Adipocyte (in vitro differentiated cells): Measurements from ENCODE around the gene PIAS4.
A peak's percentile ranks its signal among the peaks of the same experiment; 100 is the strongest.
"Not testable (repeated sequence)": the region's sequence is repeated elsewhere in the genome, so short reads cannot be mapped to it uniquely, and the experiment has no call there.

Source experiments
- DNase-seq: peaks from one replicate; pipeline ENCODE4 v3.0.0-alpha.2; 2015; ENCODE audit warnings: low read depth
- H3K27me3 ChIP-seq: replicated peaks from 2 replicates; pipeline ENCODE4 v1.7.0; 2013; ENCODE audit warnings: mild to moderate bottlenecking, low read length, moderate library complexity; ENCODE audit not compliant: control insufficient read depth, insufficient read depth
- H3K36me3 ChIP-seq: 2 replicates; pipeline ENCODE4 v1.7.0; 2013; ENCODE audit warnings: low read length, mild to moderate bottlenecking, moderate library complexity; ENCODE audit not compliant: control insufficient read depth, insufficient read depth, severe bottlenecking
- H3K4me1 ChIP-seq: 2 replicates; pipeline ENCODE4 v1.7.0; 2013; ENCODE audit warnings: mild to moderate bottlenecking, low read length, moderate library complexity; ENCODE audit not compliant: control insufficient read depth, insufficient read depth
- H3K4me3 ChIP-seq: 2 replicates; pipeline ENCODE4 v1.7.0; 2013; ENCODE audit warnings: mild to moderate bottlenecking, low read length, moderate library complexity
- H3K9ac ChIP-seq: 2 replicates; pipeline ENCODE4 v1.7.0; 2013; ENCODE audit warnings: mild to moderate bottlenecking, low read length, moderate library complexity
- H3K9me3 ChIP-seq: 2 replicates; pipeline ENCODE4 v1.7.0; 2013; ENCODE audit warnings: mild to moderate bottlenecking, low read length, moderate library complexity; ENCODE audit not compliant: control insufficient read depth

PIAS4 gene

DNA sequence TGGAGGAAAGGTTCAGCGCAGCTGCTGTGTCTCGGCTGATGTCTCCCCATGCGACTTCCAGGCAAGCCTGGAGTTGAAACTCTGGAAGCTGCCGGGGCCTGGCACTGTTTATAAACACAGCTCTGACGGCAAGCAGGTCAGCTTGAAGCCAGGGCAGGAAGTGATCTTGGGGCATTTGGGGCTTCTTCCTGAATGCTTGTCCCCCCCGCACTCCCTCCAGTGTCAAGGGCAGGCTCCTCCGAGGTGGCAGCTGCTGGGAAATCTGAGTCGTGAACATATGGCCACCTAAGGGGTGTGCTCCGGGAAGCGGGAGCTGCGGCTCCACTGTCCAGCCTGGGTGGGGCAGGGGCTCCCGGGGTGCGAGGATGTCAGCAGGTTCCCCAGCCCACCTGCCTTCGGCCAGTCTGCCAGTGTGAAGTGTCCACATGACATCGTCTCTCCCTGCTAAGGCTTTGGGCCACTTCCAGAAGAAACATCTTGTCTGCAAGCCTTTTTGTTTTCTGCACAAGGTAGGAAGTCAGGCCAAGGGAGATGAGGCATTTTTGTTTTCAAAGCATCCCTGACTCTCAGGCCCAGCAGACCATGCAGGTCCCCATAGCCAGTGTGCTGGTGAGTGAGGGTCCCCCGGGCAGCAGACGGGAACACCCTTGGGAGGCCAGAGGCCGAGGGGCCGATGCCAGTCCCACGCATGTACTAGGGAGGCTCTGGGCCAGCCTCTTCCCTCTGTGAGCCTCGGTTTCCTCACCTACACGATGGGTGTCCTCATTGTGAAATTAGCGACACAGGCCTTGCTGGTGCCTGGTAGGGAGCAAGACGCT is 2.7 kb downstream of the PIAS4 start:
- peaks cover 27% of the 10 kb centered on the region for H3K36me3 ChIP-seq
- H3K4me3 ChIP-seq = peak overlapping the region; percentile 10
- no peaks in the 10 kb centered on the region for H3K9me3 ChIP-seq
- peak overlapping the region; percentile 32 for H3K9ac ChIP-seq
- no peak for DNase-seq
- peaks cover 26% of the 10 kb centered on the region for H3K4me1 ChIP-seq
- H3K27me3 ChIP-seq = no peaks in the 10 kb centered on the region

DNA sequence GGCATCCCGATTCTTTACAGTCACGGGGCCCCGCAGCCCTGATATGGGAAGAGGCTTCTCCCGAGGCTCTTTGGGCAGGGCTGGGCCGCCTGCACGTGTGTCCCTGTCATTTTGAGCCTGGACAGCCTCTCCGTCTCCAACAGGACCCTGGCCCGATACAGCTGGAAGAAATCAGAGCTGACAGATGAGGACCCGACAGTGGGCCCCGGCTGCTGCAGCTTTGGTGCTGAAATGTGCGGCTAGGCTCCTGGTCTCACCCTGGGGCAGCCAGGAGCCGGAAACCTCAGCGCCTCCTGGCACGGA is 3.2 kb downstream of the PIAS4 start:
- Histone ChIP-seq H3K9me3 (no peaks in the 10 kb centered on the region), H3K4me3 (no peak overlapping the region), H3K9ac (no peak overlapping the region), H3K4me1 (peaks cover 26% of the 10 kb centered on the region), H3K27me3 (no peaks in the 10 kb centered on the region), H3K36me3 (peaks cover 27% of the 10 kb centered on the region)
- DNase-seq = no peak

DNA sequence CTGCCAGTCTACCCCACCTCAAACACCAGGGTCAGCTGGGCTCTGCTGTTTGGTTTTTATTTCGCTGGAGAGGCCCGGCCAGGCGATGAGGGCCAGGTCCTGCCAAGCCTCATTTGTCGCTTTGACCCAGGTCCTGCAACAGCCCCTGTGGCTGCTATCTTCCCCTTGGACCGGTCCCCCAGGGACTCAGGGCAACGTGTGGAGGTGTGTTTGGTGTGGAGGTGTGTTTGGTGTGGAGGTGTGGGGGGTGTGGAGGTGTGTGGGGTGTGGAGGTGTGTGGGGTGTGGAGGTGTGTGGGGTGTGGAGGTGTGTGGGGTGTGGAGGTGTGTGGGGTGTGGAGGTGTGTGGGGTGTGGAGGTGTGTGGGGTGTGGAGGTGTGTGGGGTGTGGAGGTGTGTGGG is 3.9 kb downstream of the PIAS4 start:
- Histone ChIP-seq H3K4me1 (peaks cover 25% of the 10 kb centered on the region), H3K36me3 (peaks cover 27% of the 10 kb centered on the region)
- not testable (repeated sequence) for DNase-seq

DNA sequence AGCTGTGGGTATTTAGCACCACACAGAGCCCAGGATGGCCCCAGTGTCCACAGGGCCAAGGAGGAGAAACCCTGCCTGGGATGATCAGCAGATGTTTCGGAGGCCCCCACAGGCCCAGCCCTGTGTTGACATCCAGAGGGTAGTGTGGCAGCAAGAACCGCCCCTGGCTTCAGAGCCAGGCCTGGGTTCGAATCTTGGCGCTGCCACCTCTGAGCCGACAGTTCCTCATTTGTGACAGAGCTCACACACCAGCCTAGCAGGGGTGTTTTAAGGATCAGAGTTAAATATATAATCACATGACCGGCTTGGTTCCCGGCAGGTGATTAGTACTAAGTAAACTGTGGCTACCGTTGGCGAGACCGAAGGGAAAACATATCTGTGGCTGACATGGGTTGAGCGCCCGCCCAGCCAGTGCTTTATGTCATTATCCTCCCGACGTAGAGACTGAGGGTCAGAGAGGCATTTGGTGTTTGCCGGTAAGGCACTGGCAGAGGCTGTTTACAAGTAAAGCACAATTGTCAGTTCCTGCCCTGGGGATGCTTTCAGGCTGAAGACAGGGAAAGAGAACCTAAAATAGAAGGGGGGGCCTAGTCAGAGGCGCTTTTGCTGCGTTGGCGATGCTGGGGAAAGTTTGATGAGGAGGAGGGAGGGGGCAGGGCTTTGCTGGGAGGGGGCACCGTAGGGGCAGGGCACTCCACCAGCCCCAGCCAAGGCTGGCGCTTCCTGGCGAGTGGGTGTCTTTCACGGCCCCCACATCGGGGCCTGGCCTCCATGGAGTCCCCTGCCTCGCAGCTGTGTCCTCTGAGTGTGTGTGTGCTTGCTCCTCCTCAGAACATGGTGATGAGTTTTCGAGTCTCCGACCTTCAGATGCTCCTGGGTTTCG is 4.8 kb downstream of the PIAS4 start:
- Histone ChIP-seq H3K36me3 (peaks cover 27% of the 10 kb centered on the region), H3K9me3 (no peaks in the 10 kb centered on the region), H3K9ac (no peak overlapping the region), H3K4me1 (peaks cover 21% of the 10 kb centered on the region), H3K27me3 (no peaks in the 10 kb centered on the region), H3K4me3 (no peak overlapping the region)
- DNase-seq = no peak

More for the DNA sequence above, 3.9 kb downstream of the PIAS4 start:
- not testable (repeated sequence) for H3K4me3 ChIP-seq, H3K9ac ChIP-seq, H3K27me3 ChIP-seq, H3K9me3 ChIP-seq

DNA sequence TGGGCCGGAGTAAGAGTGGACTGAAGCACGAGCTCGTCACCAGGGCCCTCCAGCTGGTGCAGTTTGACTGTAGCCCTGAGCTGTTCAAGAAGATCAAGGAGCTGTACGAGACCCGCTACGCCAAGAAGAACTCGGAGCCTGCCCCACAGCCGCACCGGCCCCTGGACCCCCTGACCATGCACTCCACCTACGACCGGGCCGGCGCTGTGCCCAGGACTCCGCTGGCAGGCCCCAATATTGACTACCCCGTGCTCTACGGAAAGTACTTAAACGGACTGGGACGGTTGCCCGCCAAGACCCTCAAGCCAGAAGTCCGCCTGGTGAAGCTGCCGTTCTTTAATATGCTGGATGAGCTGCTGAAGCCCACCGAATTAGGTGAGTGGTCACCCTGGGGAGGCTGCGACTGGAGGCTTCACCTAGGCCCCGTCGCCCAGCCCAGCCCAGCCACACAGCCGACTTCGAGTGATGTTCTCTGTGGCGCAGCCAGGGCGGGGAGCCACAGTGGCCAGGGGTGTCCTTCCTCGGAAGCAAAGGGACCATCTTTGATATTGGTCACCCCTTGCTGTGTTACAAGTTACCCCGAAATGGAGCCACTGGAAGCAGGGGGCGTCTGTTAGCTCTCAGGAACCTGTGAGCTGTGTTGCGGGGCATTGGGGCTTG is 5.6 kb downstream of the PIAS4 start:
- Histone ChIP-seq H3K27me3 (no peaks in the 10 kb centered on the region), H3K9me3 (no peaks in the 10 kb centered on the region), H3K4me3 (no peak overlapping the region), H3K9ac (no peak overlapping the region), H3K36me3 (peaks cover 27% of the 10 kb centered on the region), H3K4me1 (peaks cover 21% of the 10 kb centered on the region)
- no peak for DNase-seq

DNA sequence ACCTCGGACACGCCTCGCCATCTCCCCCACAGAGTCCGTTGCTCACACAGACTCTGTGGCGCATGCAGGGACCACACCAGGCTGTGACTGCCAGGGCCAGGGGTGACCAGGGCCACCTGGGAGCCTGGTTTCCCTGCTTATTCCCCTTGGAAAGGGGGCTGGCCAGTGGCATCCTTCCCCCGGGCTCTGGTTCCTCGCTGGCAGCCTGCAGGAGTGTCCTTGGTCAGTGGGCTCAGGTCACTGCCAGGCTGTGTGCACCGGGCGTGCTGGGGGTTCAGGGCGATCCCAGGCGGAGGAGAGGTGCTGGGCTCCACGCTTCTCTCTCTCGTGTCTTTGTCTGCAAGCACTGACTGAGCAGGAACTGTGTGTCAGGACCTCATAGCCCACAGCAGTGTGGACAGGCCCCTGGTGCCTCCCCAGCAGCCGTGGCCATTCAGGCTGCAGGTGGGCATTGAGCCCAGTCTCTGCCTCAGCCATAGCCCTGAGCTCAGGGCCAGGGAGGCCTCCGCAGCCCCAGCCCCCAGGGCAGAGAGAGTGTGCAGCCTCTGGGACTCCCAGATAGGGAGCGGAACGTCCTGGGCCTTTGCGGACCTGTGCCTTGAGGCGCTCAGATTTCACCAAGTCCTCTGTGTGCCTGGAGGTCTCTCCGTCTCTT is 6.5 kb downstream of the PIAS4 start:
- Histone ChIP-seq H3K27me3 (no peaks in the 10 kb centered on the region), H3K4me3 (no peak overlapping the region), H3K9me3 (no peaks in the 10 kb centered on the region), H3K36me3 (peaks cover 27% of the 10 kb centered on the region), H3K9ac (no peak overlapping the region), H3K4me1 (peaks cover 13% of the 10 kb centered on the region)
- no peak for DNase-seq

DNA sequence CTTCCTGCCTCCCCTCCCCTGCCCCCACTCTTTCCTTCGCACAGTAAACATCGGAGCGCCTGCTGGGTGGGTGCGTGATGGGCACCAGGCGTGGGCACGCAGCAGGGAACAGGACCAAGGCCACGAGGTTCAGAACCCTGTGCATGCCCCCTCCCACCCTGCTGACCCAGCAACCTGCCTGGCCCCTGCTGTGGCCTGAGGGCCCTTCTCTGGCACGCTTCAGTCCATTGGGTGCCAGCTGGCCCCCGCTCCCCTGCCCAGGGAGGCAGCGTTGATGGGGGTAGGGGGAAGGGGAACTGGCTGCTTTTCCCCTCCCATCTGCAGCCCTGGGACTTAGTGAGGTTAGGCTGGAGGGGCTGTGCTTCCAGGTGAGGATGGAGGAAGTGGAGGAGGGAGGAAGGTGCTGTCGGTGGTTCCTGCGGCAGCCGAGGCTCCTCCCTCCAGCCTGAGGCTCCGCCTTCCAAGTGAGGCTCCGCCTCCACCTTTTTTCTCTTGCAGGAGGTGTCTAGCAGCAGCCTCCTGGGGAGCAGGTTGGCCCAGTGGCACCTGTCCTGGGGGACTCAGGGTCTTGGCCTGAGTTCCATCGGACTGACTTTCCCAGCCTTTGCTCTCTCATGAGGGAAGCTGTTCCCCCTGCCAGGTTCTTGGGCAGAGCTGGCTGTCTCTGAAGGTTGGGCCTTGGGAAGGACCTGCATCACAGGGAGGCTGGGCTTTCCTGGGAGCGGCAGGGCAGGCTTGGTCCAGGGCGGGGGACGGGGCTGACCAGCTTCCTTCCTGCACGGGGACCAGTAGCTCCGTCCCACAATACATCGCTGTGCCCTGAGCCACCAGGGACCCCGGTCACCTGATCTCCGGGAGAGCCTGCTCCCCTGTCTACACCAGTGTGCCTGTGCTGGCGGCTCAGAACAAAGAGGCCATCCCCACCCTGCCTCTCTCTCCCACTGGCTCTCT is 7.3 kb downstream of the PIAS4 start:
- Histone ChIP-seq H3K27me3 (no peaks in the 10 kb centered on the region), H3K9ac (no peak overlapping the region), H3K4me3 (no peak overlapping the region), H3K9me3 (no peaks in the 10 kb centered on the region), H3K4me1 (peaks cover 5% of the 10 kb centered on the region), H3K36me3 (peaks cover 27% of the 10 kb centered on the region)
- no peak for DNase-seq

DNA sequence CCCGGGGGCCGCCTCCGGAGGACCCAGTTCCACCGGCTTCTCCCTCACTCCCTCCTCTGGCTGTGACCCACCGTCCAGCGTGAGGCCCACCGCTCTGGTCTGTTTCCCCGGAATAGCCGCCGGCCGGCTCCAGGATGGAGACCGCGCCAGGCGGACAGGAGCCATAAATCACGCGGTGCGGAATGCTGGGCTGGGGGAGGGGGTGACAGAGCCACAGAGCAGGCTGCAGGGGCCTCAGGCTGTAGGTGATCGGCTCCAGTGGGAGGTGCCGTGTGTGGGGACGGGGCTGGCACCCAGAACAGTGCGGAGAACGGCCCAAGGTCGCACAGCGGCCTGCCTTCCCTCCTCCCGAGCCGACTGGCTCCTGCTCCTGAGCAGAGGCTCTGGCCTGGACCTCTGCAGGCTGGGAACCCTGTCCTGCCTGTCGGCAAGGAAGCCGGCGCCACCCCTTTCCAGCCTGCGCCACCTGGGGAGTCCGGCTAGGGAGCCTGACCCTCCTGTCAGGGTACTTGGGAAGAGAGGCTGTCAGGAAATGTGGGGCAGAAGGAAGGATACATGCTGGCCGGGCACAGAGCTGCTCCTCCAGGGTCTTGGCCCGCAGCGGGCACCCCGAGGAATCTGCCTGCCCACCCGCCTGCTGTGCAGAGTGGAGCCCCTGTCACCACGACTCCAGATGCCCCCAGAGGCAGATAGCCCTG is 8.3 kb downstream of the PIAS4 start:
- peaks cover 27% of the 10 kb centered on the region for H3K36me3 ChIP-seq
- peaks cover 2% of the 10 kb centered on the region for H3K4me1 ChIP-seq
- H3K9ac ChIP-seq = no peak overlapping the region
- H3K4me3 ChIP-seq = no peak overlapping the region
- DNase-seq = no peak
- no peaks in the 10 kb centered on the region for H3K27me3 ChIP-seq
- H3K9me3 ChIP-seq = no peaks in the 10 kb centered on the region

DNA sequence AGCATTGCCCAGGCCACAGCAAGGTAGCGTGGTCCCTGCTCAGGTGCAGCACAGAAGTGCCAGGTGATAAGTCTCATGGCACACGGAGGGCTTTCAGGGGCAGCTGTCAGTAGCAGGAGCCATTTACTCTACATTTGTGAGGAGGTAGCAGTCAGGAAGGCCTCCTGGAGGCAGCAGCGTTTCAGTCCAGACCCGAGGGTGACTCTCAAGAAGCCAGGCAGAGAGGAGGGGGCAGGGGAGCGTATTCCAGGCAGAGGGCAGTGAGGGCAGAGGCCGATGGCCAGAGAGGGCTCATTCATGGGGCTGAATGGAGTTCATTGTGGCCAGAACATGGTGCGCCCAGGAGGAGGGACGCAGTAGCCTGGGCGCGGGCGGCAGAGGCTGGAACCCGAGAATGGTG is 8.9 kb downstream of the PIAS4 start:
- no peak for DNase-seq
- Histone ChIP-seq H3K9me3 (no peaks in the 10 kb centered on the region), H3K9ac (no peak overlapping the region), H3K4me3 (no peak overlapping the region), H3K27me3 (no peaks in the 10 kb centered on the region), H3K36me3 (peaks cover 23% of the 10 kb centered on the region), H3K4me1 (no peaks in the 10 kb centered on the region)
